PC-3 (cell line): ENCODE results near the gene PPP1R9B. TPM values are rescaled to one million over a fixed set of nuclear protein-coding genes. Genes with fewer than 3 reads are reported as not detected.

Source experiments
- ATAC-seq: fragments of 200-7000 bp; cut with Tn5 transposase; 2 replicates; pipeline ENCODE4 v1.9.1; 2020; ENCODE audit warnings: mild to moderate bottlenecking, moderate library complexity
- BruUV-seq: library from RNA; stranded (reverse); fragments of 400-500 nt; replicated peaks from 2 replicates; lab custom pipeline; 2021; lab: Mats Ljungman, UMichigan
- CTCF ChIA-PET: fragments of 300-600 bp; sonication (Branson Sonifier 250); formaldehyde crosslinking; loops from one replicate; lab custom pipeline; 2022; ENCODE audit warnings: antibody characterized with exemption; lab: Charles Lee
- POLR2A ChIA-PET: fragments of 300-600 bp; sonication (Branson Sonifier 250); formaldehyde crosslinking; loops from one replicate; lab custom pipeline; 2022; ENCODE audit warnings: antibody characterized with exemption; ENCODE audit not compliant: unreplicated experiment; lab: Charles Lee
- DNase-seq: peaks from one replicate; pipeline ENCODE4 v3.0.0-alpha.2; 2015
- H2AFZ ChIP-seq: fragments of 300-600 bp; sonication (generic); 2 replicates; pipeline ENCODE4 v1.6.0; 2016; ENCODE audit warnings: antibody characterized with exemption, low read length
- H3F3A ChIP-seq: fragments of 300-600 bp; sonication (generic); one replicate; pipeline ENCODE4 v1.6.0; 2017; ENCODE audit warnings: antibody characterized with exemption, low read length, control low read depth, mild to moderate bottlenecking; ENCODE audit not compliant: unreplicated experiment
- H3K27ac ChIP-seq: fragments of 300-600 bp; sonication (generic); 2 replicates; pipeline ENCODE4 v1.5.1; 2016; ENCODE audit warnings: mild to moderate bottlenecking, low read length
- H3K27me3 ChIP-seq: fragments of 300-600 bp; sonication (generic); 2 replicates; pipeline ENCODE4 v1.6.1; 2016; ENCODE audit warnings: low read length, mixed read lengths
- H3K36me3 ChIP-seq: fragments of 300-600 bp; sonication (generic); 2 replicates; pipeline ENCODE4 v1.6.1; 2016; ENCODE audit warnings: low read depth, mixed run types, low read length, mixed read lengths
- H3K4me1 ChIP-seq: fragments of 300-600 bp; sonication (generic); 2 replicates; pipeline ENCODE4 v1.5.1; 2016; ENCODE audit warnings: low read length; ENCODE audit not compliant: insufficient read depth
- H3K4me2 ChIP-seq: fragments of 300-600 bp; sonication (generic); 2 replicates; pipeline ENCODE4 v1.6.0; 2016; ENCODE audit warnings: low read length
- H3K4me3 ChIP-seq: fragments of 300-600 bp; sonication (generic); 2 replicates; pipeline ENCODE4 v1.5.1; 2016; ENCODE audit warnings: mild to moderate bottlenecking, low read length, mixed read lengths
- H3K79me2 ChIP-seq: fragments of 300-600 bp; sonication (generic); 2 replicates; pipeline ENCODE4 v1.6.1; 2017; ENCODE audit warnings: low read length, mixed read lengths
- H3K9ac ChIP-seq: fragments of 300-600 bp; sonication (generic); 2 replicates; pipeline ENCODE4 v1.6.0; 2016; ENCODE audit warnings: mild to moderate bottlenecking, low read length
- H3K9me2 ChIP-seq: fragments of 300-600 bp; sonication (generic); replicated peaks from 2 replicates; pipeline ENCODE4 v1.6.1; 2016; ENCODE audit warnings: mixed run types, low read length, mixed read lengths
- H3K9me3 ChIP-seq: fragments of 300-600 bp; sonication (generic); 2 replicates; pipeline ENCODE4 v1.6.1; 2016; ENCODE audit warnings: low read length, mixed read lengths
- H4K20me1 ChIP-seq: fragments of 300-600 bp; sonication (generic); 2 replicates; pipeline ENCODE4 v1.6.1; 2016; ENCODE audit warnings: low read length, mixed read lengths
- EZH2 ChIP-seq: fragments of 300-600 bp; sonication (generic); IDR thresholded peaks from one replicate; pipeline ENCODE4 v1.6.1; 2017; ENCODE audit warnings: antibody characterized with exemption, mild to moderate bottlenecking, low read length; ENCODE audit not compliant: unreplicated experiment
- EZH2phosphoT487 ChIP-seq: fragments of 300-600 bp; sonication (generic); IDR thresholded peaks from 2 replicates; pipeline ENCODE4 v1.6.1; 2018; ENCODE audit warnings: mild to moderate bottlenecking, antibody characterized with exemption, low read length, borderline replicate concordance
- intact Hi-C: fragments of 100-400 bp; cut with micrococcal nuclease; formaldehyde crosslinking; loops from 2 replicates; pipeline ENCODE4 v1.9.0; 2023
- total RNA-seq: library from RNA; depleted of rRNA; stranded (reverse); fragments of >200 nt; gene quantifications from 2 replicates; pipeline ENCODE4 v1.2.3, GENCODE V29; 2014
- TF ChIP-seq, protein P1 (sequence below): fragments of 300-600 bp; sonication (generic); conservative IDR thresholded peaks from 2 replicates; pipeline ENCODE4 v1.5.1; 2017; ENCODE audit warnings: antibody characterized with exemption, low read depth, mild to moderate bottlenecking, low read length

PPP1R9B gene
- total RNA-seq, 1 experiment from 2014 or later = 67.7 TPM

DNA sequence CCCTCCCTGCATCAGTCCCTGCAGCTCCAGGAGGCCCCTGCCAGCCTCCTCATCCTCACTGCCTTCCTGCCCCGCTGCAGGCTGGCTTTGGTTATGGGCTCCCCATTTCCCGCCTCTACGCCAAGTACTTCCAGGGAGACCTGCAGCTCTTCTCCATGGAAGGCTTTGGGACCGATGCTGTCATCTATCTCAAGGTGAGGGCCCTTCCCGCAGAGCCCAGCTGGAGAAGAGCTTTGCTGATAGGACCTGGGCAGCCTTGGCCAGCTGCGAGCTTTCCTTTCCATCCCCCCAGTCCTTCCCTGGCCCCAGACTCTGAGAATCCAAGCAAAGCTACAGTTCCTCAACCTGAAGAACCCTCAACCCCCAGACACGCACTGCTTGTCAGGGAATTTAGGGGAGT, 41.3 kb downstream of the PPP1R9B start:
- TF ChIP-seq, protein P1, sequence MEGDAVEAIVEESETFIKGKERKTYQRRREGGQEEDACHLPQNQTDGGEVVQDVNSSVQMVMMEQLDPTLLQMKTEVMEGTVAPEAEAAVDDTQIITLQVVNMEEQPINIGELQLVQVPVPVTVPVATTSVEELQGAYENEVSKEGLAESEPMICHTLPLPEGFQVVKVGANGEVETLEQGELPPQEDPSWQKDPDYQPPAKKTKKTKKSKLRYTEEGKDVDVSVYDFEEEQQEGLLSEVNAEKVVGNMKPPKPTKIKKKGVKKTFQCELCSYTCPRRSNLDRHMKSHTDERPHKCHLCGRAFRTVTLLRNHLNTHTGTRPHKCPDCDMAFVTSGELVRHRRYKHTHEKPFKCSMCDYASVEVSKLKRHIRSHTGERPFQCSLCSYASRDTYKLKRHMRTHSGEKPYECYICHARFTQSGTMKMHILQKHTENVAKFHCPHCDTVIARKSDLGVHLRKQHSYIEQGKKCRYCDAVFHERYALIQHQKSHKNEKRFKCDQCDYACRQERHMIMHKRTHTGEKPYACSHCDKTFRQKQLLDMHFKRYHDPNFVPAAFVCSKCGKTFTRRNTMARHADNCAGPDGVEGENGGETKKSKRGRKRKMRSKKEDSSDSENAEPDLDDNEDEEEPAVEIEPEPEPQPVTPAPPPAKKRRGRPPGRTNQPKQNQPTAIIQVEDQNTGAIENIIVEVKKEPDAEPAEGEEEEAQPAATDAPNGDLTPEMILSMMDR = no peak
- no peak for TF ChIP-seq EZH2phosphoT487
- TF ChIP-seq EZH2 = no peak
- ChIA-PET POLR2A (interaction anchor here (0.7 kb wide), 1 partner anchor 15 kb away, joined by 3 read pairs; no protein-coding TSS in a partner anchor), CTCF (no interaction called here)
- Histone ChIP-seq H3F3A (no peaks in the 10 kb centered on the region), H3K36me3 (no peaks in the 10 kb centered on the region), H2AFZ (no peak overlapping the region), H4K20me1 (no peaks in the 10 kb centered on the region), H3K4me3 (no peak overlapping the region), H3K9ac (no peak overlapping the region), H3K9me2 (no peaks in the 10 kb centered on the region), H3K79me2 (no peaks in the 10 kb centered on the region), H3K27ac (no peak overlapping the region), H3K9me3 (no peaks in the 10 kb centered on the region), H3K27me3 (no peaks in the 10 kb centered on the region), H3K4me1 (peaks cover 10% of the 10 kb centered on the region; the same call in 1 of the 2 replicates), H3K4me2 (no peak overlapping the region)
- DNase-seq (no peak), ATAC-seq (no peak)
- BruUV-seq = no TSS peak
- intact Hi-C loops = no loop called here

DNA sequence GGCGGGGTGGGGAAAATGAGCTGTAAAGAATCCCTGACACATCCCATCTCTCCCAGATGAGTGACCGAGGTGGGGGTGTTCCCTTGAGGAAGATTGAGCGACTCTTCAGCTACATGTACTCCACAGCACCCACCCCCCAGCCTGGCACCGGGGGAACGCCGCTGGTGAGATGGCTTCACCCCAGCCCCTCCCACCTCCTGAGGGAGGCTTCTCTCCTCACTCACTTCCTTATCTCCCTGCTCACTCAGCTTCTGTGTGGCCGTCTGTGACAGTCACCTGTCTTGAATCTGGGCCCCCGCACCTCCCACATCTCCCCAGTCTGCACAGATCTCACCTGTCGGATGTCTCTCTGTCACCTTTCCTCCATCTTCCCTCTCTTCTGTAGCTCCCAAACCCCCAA, 41.9 kb downstream of the PPP1R9B start:
- TF ChIP-seq EZH2 (no peak), EZH2phosphoT487 (no peak)
- TF ChIP-seq, protein P1 = no peak
- no peak overlapping the region for H2AFZ ChIP-seq

DNA sequence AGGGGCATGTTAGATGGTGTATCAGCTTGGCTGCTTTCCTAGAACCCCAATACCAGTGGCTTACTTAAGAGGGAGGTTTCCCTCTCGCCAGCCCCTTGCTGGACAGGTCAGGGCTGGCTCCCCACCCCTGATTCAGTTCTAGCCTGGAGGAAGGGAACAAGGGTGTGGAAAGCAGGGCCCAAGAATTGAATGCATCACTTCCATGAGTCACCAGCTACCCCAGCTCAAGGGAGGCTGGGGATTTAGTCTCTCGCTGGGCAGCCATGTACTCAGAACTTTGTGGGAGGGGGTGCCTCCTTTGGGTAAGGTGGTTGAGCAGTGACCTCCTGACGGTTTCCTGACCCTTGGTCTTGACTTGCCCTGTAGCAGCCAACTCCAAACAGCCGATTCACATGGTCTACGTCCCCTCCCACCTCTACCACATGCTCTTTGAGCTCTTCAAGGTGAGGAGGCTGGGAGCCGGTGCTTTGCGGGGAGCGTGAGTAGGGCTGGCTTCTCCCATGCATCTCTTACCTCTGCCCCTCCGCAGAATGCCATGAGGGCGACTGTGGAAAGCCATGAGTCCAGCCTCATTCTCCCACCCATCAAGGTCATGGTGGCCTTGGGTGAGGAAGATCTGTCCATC, 42.6 kb downstream of the PPP1R9B start:
- BruUV-seq = no TSS peak
- H4K20me1 ChIP-seq = no peaks in the 10 kb centered on the region
- H3K9me2 ChIP-seq = no peaks in the 10 kb centered on the region
- no peaks in the 10 kb centered on the region for H3K79me2 ChIP-seq
- DNase-seq (peak; percentile 56), ATAC-seq (peak; percentile 84)
- peaks cover 10% of the 10 kb centered on the region; the same call in 1 of the 2 replicates for H3K4me1 ChIP-seq
- no peaks in the 10 kb centered on the region for H3K9me3 ChIP-seq
- H2AFZ ChIP-seq = no peak overlapping the region
- H3K27me3 ChIP-seq = no peaks in the 10 kb centered on the region
- H3K9ac ChIP-seq = no peak overlapping the region
- no peak overlapping the region for H3K4me2 ChIP-seq
- TF ChIP-seq EZH2 (no peak), EZH2phosphoT487 (no peak)
- TF ChIP-seq, protein P1 = no peak
- ChIA-PET POLR2A (no interaction called here), CTCF (no interaction called here)
- no peak overlapping the region for H3K27ac ChIP-seq
- intact Hi-C loops = no loop called here
- H3K36me3 ChIP-seq = no peaks in the 10 kb centered on the region
- H3F3A ChIP-seq = no peaks in the 10 kb centered on the region
- H3K4me3 ChIP-seq = no peak overlapping the region

More for the DNA sequence above, 41.9 kb downstream of the PPP1R9B start:
- Histone ChIP-seq H3K4me3 (no peak overlapping the region), H3K27ac (no peak overlapping the region), H3F3A (no peaks in the 10 kb centered on the region), H3K4me2 (no peak overlapping the region), H3K27me3 (no peaks in the 10 kb centered on the region), H3K79me2 (no peaks in the 10 kb centered on the region), H3K9ac (no peak overlapping the region), H3K9me2 (no peaks in the 10 kb centered on the region), H4K20me1 (no peaks in the 10 kb centered on the region), H3K4me1 (peaks cover 10% of the 10 kb centered on the region; the same call in 1 of the 2 replicates), H3K9me3 (no peaks in the 10 kb centered on the region), H3K36me3 (no peaks in the 10 kb centered on the region)
- ChIA-PET CTCF (no interaction called here), POLR2A (interaction anchor here (0.7 kb wide), 1 partner anchor 15 kb away, joined by 3 read pairs; no protein-coding TSS in a partner anchor)
- DNase-seq (no peak), ATAC-seq (no peak)
- intact Hi-C loops = no loop called here
- BruUV-seq = no TSS peak
